ENCODE data around the gene CFAP161.

The CFAP161 gene

DNA sequence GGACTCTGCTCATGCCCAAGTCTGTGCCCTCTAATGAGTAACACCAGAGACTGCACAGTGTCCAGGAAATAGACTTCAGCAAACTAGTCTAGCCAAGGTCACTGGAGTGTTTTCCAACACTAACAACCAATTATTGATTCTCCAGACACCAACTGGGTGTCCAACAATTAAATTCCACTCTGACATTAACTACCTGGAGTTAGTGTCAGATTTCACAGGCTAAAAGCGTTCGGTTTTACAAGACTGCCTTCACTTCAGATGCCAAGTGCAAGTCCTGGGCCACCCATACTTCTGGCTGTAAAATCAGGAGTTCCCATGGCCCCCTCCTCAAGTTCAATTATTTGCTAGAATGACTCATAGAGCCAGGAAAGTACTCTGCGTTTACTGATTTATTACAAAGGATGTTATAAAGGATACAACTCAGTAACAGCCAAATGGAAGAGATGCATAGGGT lies 20.8 kb upstream of the CFAP161 start:
- no peak for DNase-seq
- H3K27ac ChIP-seq (ENCODE audit: low read length) = no peak overlapping the region
- no peaks in the 10 kb centered on the region for H3K9me3 ChIP-seq (replicated peaks; ENCODE audit: insufficient read depth, low read length)
- peaks cover 22% of the 10 kb centered on the region for H3K4me1 ChIP-seq (ENCODE audit: low read length)
- TF ChIP-seq CTCF (IDR thresholded peaks at IDR 0.05; ENCODE audit: low read length) (no peak), EZH2phosphoT487 (IDR thresholded peaks at IDR 0.05; ENCODE audit: low read length) (no peak), EZH2 (optimal IDR thresholded peaks at IDR 0.05; ENCODE audit: low read depth, low read length) (no peak)
- no peaks in the 10 kb centered on the region for H4K20me1 ChIP-seq (ENCODE audit: insufficient read depth, low read length)
- H3K79me2 ChIP-seq (ENCODE audit: low read length) = no peaks in the 10 kb centered on the region
- no peaks in the 10 kb centered on the region for H3K27me3 ChIP-seq (replicated peaks; ENCODE audit: insufficient read depth, low read length)
- no peaks in the 10 kb centered on the region for H3K9me2 ChIP-seq (replicated peaks; ENCODE audit: insufficient read depth, low read length)
- no peak overlapping the region for H3K4me3 ChIP-seq (ENCODE audit: low read length)
- no peaks in the 10 kb centered on the region for H3K36me3 ChIP-seq (replicated peaks; ENCODE audit: insufficient read depth, low read length)
- H3F3A ChIP-seq (ENCODE audit: insufficient read depth, low read length) = peaks cover 17% of the 10 kb centered on the region
- H2AFZ ChIP-seq (ENCODE audit: low read length) = no peak overlapping the region
- H3K9ac ChIP-seq (ENCODE audit: low read length) = no peak overlapping the region
- H3K4me2 ChIP-seq (ENCODE audit: low read depth, low read length) = no peak overlapping the region

GRCh38 chr15:81113861-81114291 lies 20.2 kb upstream of the CFAP161 start:
- Histone ChIP-seq H3K27me3 (replicated peaks; ENCODE audit: insufficient read depth, low read length) (no peaks in the 10 kb centered on the region), H3K4me3 (ENCODE audit: low read length) (no peak overlapping the region), H3K79me2 (ENCODE audit: low read length) (no peaks in the 10 kb centered on the region), H3K9me2 (replicated peaks; ENCODE audit: insufficient read depth, low read length) (no peaks in the 10 kb centered on the region), H3K4me1 (ENCODE audit: low read length) (peaks cover 22% of the 10 kb centered on the region), H3K9ac (ENCODE audit: low read length) (no peak overlapping the region), H3K4me2 (ENCODE audit: low read depth, low read length) (no peak overlapping the region), H3K27ac (ENCODE audit: low read length) (no peak overlapping the region), H3K36me3 (replicated peaks; ENCODE audit: insufficient read depth, low read length) (no peaks in the 10 kb centered on the region), H3F3A (ENCODE audit: insufficient read depth, low read length) (peaks cover 17% of the 10 kb centered on the region), H4K20me1 (ENCODE audit: insufficient read depth, low read length) (no peaks in the 10 kb centered on the region), H2AFZ (ENCODE audit: low read length) (no peak overlapping the region), H3K9me3 (replicated peaks; ENCODE audit: insufficient read depth, low read length) (no peaks in the 10 kb centered on the region)
- no peak for TF ChIP-seq CTCF (IDR thresholded peaks at IDR 0.05; ENCODE audit: low read length)
- TF ChIP-seq EZH2 (optimal IDR thresholded peaks at IDR 0.05; ENCODE audit: low read depth, low read length) = no peak
- no peak for TF ChIP-seq EZH2phosphoT487 (IDR thresholded peaks at IDR 0.05; ENCODE audit: low read length)
- no peak for DNase-seq

- H3F3A ChIP-seq (ENCODE audit: insufficient read depth, low read length) = peaks cover 17% of the 10 kb centered on the region
- H3K4me2 ChIP-seq (ENCODE audit: low read depth, low read length) = no peak overlapping the region
- H3K9me3 ChIP-seq (replicated peaks; ENCODE audit: insufficient read depth, low read length) = no peaks in the 10 kb centered on the region
- H3K4me1 ChIP-seq (ENCODE audit: low read length) = peaks cover 22% of the 10 kb centered on the region
- no peak overlapping the region for H3K27ac ChIP-seq (ENCODE audit: low read length)
- H3K9me2 ChIP-seq (replicated peaks; ENCODE audit: insufficient read depth, low read length) = no peaks in the 10 kb centered on the region
- DNase-seq = no peak
- H3K79me2 ChIP-seq (ENCODE audit: low read length) = no peaks in the 10 kb centered on the region
- H3K36me3 ChIP-seq (replicated peaks; ENCODE audit: insufficient read depth, low read length) = no peaks in the 10 kb centered on the region
- H3K4me3 ChIP-seq (ENCODE audit: low read length) = no peak overlapping the region
- no peaks in the 10 kb centered on the region for H4K20me1 ChIP-seq (ENCODE audit: insufficient read depth, low read length)
- no peak overlapping the region for H2AFZ ChIP-seq (ENCODE audit: low read length)
- H3K27me3 ChIP-seq (replicated peaks; ENCODE audit: insufficient read depth, low read length) = no peaks in the 10 kb centered on the region
- no peak overlapping the region for H3K9ac ChIP-seq (ENCODE audit: low read length)
- TF ChIP-seq EZH2phosphoT487 (IDR thresholded peaks at IDR 0.05; ENCODE audit: low read length) = no peak
- TF ChIP-seq CTCF (IDR thresholded peaks at IDR 0.05; ENCODE audit: low read length) = no peak
- TF ChIP-seq EZH2 (optimal IDR thresholded peaks at IDR 0.05; ENCODE audit: low read depth, low read length) = no peak
Measured at GRCh38 chr15:81115054-81115939, 18.8 kb upstream of the CFAP161 start.
